ENCODE measurements around the gene KRTAP13-4.

Gene KRTAP13-4

GRCh38 chr21:30425826-30426225 is 4.2 kb upstream of the KRTAP13-4 start, which contains the start of gene KRTAP13-3:
TSS of gene KRTAP13-3 (minus strand) at chr21:30425926. CDS start at chr21:30425912, 14 bp downstream.
- no peak for DNase-seq (ENCODE audit: low read depth, low spot score)
- POLR2A ChIA-PET, result no interaction called here
- TF ChIP-seq CTCF (IDR thresholded peaks at IDR 0.05; ENCODE audit: insufficient read depth, low read length, missing control alignments), result no peak
- CTCF ChIA-PET, result no interaction called here
- H3K4me3 ChIP-seq (ENCODE audit: low read depth, low read length), result no peak within 1 kb of the TSS

DNA sequence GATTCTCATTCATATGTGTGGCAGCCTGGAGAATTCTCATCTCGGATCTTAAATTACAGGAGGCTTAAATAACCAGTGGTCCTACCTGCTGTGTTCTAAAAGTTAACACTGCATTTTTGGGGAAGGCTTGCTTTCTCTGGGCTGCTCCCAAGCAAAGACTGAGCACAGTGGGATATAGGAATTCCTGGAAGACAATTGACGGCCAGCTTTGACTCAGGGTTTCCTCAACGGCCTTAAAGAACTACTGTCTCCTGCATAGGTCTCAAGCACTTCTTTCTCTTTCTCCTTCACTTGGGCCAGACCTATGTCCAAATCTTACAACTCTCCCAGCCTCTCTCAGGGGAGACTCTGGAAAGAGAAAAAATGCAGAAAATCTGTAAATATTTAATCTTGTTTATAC is 3.3 kb upstream of the KRTAP13-4 start:
- no peak for TF ChIP-seq CTCF (IDR thresholded peaks at IDR 0.05; ENCODE audit: insufficient read depth, low read length, missing control alignments)
- no peak for DNase-seq (ENCODE audit: low read depth, low spot score)
- ChIA-PET CTCF (no interaction called here), POLR2A (no interaction called here)
- H3K4me3 ChIP-seq (ENCODE audit: low read depth, low read length), result no peak overlapping the region

- TF ChIP-seq CTCF (IDR thresholded peaks at IDR 0.05; ENCODE audit: insufficient read depth, low read length, missing control alignments), result peak; percentile 52
- no peak for DNase-seq (ENCODE audit: low read depth, low spot score)
- POLR2A ChIA-PET, result no interaction called here
- CTCF ChIA-PET, result no interaction called here
- H3K4me3 ChIP-seq (ENCODE audit: low read depth, low read length), result no peak overlapping the region
These were observed 4.1 kb downstream of the KRTAP13-4 start for GRCh38 chr21:30434033-30434631.

DNA sequence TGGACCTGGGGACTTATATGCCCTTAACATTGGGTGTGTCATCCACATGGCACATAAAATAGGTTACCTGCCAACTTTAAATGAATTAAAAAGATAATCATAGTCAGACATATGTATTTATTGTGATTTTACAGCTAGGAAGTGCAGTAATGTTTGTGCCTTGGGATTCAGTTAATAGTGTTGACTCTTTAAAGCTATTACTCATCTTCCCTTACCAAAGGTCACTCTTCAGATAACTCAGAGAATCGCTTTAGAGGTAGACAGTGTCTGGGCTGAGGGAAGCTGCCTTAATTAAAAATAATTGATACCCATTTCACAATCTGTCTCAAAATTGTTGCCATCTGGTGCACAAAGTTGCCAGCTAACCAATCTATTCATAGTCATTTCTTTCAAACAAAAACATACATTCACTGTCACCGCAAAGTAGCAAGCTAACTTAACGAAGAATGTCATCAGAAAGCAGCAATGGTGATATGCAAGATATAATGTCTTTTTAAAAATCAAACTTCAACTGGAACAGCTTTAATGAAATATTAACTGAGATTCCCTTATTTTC is 7.1 kb downstream of the KRTAP13-4 start:
- CTCF ChIA-PET, result no interaction called here
- POLR2A ChIA-PET, result no interaction called here

GRCh38 chr21:30439975-30440374 is 10.0 kb downstream of the KRTAP13-4 start, which contains the start of gene KRTAP15-1:
TSS of gene KRTAP15-1 (plus strand) at chr21:30440275. CDS start at chr21:30440328, 53 bp downstream.
- POLR2A ChIA-PET, result no interaction called here
- DNase-seq (ENCODE audit: low read depth, low spot score), result no peak
- CTCF ChIA-PET, result no interaction called here
- H3K4me3 ChIP-seq (ENCODE audit: low read depth, low read length), result no peak within 1 kb of the TSS
- TF ChIP-seq CTCF (IDR thresholded peaks at IDR 0.05; ENCODE audit: insufficient read depth, low read length, missing control alignments), result no peak

More for the DNA sequence above, 7.1 kb downstream of the KRTAP13-4 start:
- no peak for DNase-seq (ENCODE audit: low read depth, low spot score)
- no peak for TF ChIP-seq CTCF (IDR thresholded peaks at IDR 0.05; ENCODE audit: insufficient read depth, low read length, missing control alignments)
- no peak overlapping the region for H3K4me3 ChIP-seq (ENCODE audit: low read depth, low read length)

DNA sequence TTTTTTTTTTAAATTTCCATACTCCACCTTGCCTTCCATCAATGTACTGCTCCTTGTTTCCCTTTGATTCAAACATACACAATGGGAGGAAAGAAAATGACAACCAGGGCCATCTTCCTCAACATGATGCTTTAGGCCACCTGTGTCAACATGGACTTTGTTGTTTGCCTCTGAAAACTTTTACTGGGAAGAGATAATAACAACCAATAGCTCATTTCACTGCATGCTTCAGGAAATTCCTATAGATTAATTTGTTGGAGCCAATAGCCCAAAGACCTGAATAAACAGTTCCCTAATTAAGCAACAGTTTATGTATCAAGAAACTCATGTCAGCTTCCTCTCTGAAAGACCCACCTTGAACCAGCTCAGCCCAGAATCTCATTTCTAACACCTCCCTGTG is 13.2 kb downstream of the KRTAP13-4 start:
- CTCF ChIA-PET, result no interaction called here
- TF ChIP-seq CTCF (IDR thresholded peaks at IDR 0.05; ENCODE audit: insufficient read depth, low read length, missing control alignments), result no peak

More for the DNA sequence above, 13.2 kb downstream of the KRTAP13-4 start:
- POLR2A ChIA-PET, result no interaction called here
- H3K4me3 ChIP-seq (ENCODE audit: low read depth, low read length), result no peak overlapping the region
- DNase-seq (ENCODE audit: low read depth, low spot score), result no peak
